ENCODE measurements around the gene MRGPRG.
"Not testable (repeated sequence)": the region's sequence is repeated elsewhere in the genome, so short reads cannot be mapped to it uniquely, and the experiment has no call there.

Gene MRGPRG

GRCh38 chr11:3218483-3219280 lies at the start of gene MRGPRG:
Gene MRGPRG, minus strand, starts transcription at chr11:3218813. Its CDS starts 0 bp downstream, at chr11:3218813.
- no peak for DNase-seq

- DNase-seq, result not testable (repeated sequence)
Measured at GRCh38 chr11:3262548-3262947, 43.9 kb upstream of the MRGPRG start.

GRCh38 chr11:3261831-3262230 lies 43.2 kb upstream of the MRGPRG start:
- DNase-seq, result not testable (repeated sequence)

- DNase-seq, result not testable (repeated sequence)
Measured at GRCh38 chr11:3257509-3257908, 38.9 kb upstream of the MRGPRG start.

- not testable (repeated sequence) for DNase-seq
Measured at GRCh38 chr11:3255241-3255640, 36.6 kb upstream of the MRGPRG start.

GRCh38 chr11:3254773-3255172 lies 36.2 kb upstream of the MRGPRG start:
- DNase-seq, result not testable (repeated sequence)

GRCh38 chr11:3245071-3245470 lies 26.5 kb upstream of the MRGPRG start:
- no peak for DNase-seq

- no peak for DNase-seq
Measured at GRCh38 chr11:3243880-3244279, 25.3 kb upstream of the MRGPRG start.

GRCh38 chr11:3237119-3237518 lies 18.5 kb upstream of the MRGPRG start:
- DNase-seq, result no peak

GRCh38 chr11:3234846-3235245 lies 16.2 kb upstream of the MRGPRG start:
- no peak for DNase-seq

- DNase-seq, result no peak
Measured at GRCh38 chr11:3232956-3233355, 14.3 kb upstream of the MRGPRG start.

GRCh38 chr11:3231851-3232744 lies 13.5 kb upstream of the MRGPRG start, which contains the start of gene MRGPRE:
Gene MRGPRE, minus strand, starts transcription at chr11:3232417. Its CDS starts 3,618 bp downstream, at chr11:3228799.
- no peak for DNase-seq

- no peak for DNase-seq
Measured at GRCh38 chr11:3231550-3231850, 12.9 kb upstream of the MRGPRG start.

- DNase-seq, result no peak
Measured at GRCh38 chr11:3230636-3231549, 12.3 kb upstream of the MRGPRG start.

GRCh38 chr11:3229673-3230630 lies 11.3 kb upstream of the MRGPRG start:
- DNase-seq, result no peak

GRCh38 chr11:3228445-3228829 lies 9.8 kb upstream of the MRGPRG start:
- DNase-seq, result no peak

GRCh38 chr11:3227568-3228444 lies 9.2 kb upstream of the MRGPRG start:
- DNase-seq, result no peak

- no peak for DNase-seq
Measured at GRCh38 chr11:3226846-3227567, 8.4 kb upstream of the MRGPRG start.

GRCh38 chr11:3225826-3226750 lies 7.5 kb upstream of the MRGPRG start:
- no peak for DNase-seq

Data from NCI-H1930 (cell line).